ENCODE measurements around the gene COL25A1.

Gene COL25A1

DNA sequence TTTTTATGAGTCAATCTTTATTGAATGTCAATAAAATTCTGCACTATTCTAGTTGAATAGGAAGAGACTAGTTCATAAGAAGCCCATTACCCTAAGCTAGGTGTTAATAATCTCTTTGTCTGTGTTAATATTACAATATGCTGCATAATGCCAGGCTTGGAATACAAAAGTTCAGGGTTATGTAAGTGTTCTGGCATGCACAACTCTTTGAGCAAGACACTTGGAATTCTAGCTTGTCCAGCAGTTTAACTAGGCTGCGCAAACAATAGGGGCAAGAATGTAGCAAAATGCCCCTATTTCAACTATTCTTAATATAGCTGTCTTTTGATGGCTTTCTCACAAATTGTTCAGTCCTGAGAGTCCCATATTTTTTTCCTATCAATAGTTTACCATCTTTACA lies 508.3 kb downstream of the COL25A1 start:
- DNase-seq: no peak

GRCh38 chr4:108793415-108793814 lies 509.0 kb downstream of the COL25A1 start:
- DNase-seq: no peak

DNA sequence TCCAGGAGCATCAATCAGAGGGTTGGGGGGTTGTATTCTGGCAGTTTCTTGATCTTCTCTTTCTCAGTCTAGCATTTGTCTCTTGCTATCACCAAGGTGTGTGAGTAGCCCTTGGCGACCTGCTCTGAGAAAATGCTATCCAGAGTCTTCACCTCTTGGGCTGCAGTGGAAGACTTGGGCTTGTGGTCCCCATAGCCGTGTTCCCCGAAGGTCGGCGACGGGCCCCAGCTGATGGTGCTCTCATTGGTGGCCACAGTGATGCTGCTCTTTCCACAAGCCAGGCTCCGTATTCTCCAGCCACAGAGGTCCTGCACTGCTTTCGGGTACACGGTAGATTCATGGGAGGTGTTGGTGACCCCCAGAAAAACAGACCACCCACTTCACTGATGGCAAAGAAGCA lies 513.7 kb downstream of the COL25A1 start:
- DNase-seq: no peak

DNA sequence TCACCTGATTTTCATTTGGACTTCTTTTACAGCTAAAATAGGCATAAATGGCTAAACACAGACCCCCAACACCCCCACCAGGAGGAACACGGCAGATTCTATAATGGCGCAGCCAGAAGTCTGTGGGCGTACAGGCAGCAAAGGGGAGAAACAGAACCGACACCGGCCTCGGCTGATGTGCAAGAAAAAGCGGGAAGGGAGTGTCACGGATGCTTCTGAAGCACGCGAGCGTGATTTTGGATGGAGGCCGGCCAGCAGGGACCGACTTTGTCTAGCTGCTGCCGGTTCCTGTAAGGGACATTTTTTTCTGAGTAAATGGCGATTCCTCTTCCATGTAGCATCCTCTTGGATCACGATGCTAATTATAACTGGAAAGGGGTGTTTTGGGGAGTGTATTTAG lies 514.7 kb downstream of the COL25A1 start:
- DNase-seq: no peak

- no peak for DNase-seq
Observed at GRCh38 chr4:108787106-108787505, 515.4 kb downstream of the COL25A1 start.

GRCh38 chr4:108786351-108786750 lies 516.1 kb downstream of the COL25A1 start:
- DNase-seq: no peak

- no peak for DNase-seq
Observed at GRCh38 chr4:108783665-108784463, 518.6 kb downstream of the COL25A1 start.

- DNase-seq: no peak
Observed at GRCh38 chr4:108779958-108780357, 522.5 kb downstream of the COL25A1 start.

DNA sequence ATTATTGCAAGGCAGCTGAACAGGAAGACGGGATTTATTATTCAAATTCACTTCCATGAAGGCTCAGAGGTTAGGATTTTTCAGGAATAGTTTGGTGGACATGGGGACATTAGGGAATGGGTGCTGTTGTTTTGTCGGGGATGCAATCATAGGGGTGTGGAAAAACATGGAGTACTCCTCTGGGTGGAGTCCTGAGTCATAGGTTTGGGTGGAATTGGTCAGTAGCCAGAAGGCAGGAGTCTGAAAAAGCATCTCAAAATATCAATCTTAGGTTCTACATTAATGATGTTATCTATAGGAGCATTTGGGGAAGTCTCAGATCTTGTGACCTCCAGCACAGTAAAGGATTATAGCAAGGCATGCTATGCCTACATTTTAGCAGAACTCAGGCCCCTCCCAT lies 525.1 kb downstream of the COL25A1 start:
- DNase-seq: no peak

GRCh38 chr4:108775921-108776320 lies 526.5 kb downstream of the COL25A1 start:
- DNase-seq: no peak

DNA sequence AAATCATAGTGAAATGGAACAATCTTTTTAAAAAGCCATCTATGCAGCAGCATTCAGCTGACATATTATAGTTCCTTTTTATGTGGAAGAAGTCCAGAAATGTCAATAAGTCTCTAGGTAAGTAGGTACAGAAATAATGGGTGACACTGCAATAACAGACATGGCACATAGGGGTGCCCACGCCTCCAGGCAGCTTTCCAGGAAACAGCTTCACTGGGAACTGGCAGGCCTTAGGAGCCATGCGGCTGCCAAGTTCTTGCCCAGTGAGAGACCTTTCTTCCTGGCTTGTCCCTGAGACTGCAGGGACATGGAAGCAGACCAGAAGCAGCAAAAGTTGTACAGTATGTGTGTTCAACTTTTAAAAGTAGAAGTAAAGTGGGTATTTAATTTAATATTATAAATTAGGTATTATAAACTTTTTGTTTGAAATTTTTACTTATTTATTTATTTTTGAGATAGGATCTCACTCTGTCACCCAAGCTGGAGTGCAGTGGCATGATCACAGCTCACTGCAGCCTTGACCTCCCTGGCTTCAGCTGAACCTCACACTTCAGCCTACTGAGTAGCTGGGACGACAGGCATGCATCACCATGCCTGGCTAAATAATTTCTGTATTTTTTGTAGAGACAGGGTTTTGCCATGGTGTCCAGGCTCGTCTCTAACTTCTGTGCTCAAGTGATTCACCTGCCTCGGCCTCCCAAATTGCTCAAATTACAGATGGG lies 527.5 kb downstream of the COL25A1 start:
- DNase-seq: no peak

- DNase-seq: no peak
Observed at GRCh38 chr4:108772402-108772801, 530.1 kb downstream of the COL25A1 start.

DNA sequence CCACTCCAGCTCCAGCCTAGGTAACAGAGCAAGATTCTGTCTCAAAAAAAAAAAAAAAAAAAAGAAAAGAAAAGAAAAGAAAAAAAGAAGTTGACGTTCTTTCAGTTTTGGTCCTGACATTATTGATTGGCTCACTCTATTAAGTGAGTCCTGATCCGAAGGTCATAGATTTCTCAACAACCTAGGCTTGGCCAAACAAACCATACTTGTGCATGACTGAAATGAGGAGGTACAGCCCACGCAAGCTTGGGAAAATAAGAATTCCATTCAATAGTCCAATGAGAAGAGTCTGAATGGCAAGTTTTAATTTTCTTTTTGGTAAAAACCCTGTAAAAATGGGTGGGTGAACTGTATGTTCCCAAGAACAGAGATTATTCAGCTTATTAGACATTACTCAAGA lies 536.4 kb downstream of the COL25A1 start:
- DNase-seq: no peak

DNA sequence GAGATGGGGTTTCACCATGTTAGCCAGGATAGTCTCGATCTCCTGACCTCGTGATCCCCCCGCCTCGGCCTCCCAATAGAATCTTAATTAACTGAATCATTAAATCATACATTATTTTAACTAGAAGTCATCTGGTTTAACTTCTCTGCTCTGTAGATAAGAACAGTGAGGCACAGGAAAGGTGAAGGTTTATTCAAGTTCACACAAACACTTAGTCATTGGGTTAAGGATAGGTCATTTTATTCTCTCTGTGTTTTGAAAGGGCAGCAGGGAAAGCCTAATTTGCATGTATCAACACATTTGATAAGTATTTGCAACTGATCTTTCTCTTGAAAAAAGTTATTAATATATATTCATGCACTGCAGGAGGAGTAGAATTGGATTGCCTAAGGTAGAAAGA lies 538.5 kb downstream of the COL25A1 start:
- DNase-seq: no peak

DNA sequence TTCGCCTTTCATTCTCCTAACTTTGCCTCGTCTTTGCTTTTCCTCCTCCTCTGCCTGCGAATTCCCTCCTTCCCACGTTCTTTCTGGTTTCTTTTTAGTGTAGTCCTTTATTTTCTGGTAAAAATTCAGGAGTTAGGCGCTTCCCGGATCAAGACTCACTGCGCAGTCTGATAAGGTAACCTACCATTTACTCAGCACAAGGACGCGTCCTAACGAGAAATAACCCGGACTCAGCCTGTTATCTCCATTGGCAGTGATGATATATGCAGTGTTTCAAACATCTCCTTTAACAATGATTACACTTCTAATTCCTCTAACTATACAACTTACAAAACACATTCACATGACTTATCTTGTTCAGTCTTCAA lies 539.2 kb downstream of the COL25A1 start:
- DNase-seq: no peak

DNA sequence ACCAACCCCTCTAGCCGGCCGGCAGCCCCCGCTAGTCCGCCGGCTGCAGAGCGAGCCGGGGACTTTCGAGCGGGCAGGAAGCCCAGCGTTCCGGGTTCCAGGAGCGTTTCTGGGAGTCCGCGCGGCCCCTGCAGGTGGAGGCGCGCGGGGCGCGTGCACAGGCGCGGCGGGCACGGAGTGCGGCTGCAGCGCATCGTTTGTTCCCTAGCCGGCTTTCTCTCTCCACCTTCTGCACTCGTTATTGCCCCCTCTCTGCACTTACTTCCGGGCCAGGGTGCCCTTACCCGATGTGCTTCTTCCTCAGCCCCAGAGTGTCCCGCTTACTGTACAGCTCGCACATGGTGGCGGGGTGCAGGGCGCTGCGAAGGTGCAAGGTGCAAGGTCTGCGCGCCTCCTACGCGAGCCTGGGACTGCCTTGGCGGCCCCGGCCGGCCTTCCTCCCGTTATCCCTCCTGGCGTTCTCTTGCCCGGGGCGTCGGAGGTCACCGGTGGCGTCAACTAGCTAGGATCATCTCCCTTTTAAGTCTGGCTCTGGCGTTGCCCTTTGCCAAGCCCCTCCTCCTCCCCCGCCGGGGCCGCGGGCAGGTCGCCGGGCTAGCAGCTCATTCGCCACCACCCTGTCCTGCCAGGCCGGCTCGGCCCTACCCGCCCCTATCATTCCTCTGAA lies 539.8 kb downstream of the COL25A1 start, which contains the start of gene ETNPPL:
Gene ETNPPL, minus strand, starts transcription at position 495 of the 667 bp plus-strand sequence. Its CDS starts 155 bp downstream, at position 340.
- DNase-seq: no peak

Data from activated CD4-positive, alpha-beta T cell treated with anti-CD3 and anti-CD28 coated beads, Interleukin-2, amount 50 U/mL, for 4 hours (primary cell).